ENCODE measurements around the gene NMNAT3.

DNA sequence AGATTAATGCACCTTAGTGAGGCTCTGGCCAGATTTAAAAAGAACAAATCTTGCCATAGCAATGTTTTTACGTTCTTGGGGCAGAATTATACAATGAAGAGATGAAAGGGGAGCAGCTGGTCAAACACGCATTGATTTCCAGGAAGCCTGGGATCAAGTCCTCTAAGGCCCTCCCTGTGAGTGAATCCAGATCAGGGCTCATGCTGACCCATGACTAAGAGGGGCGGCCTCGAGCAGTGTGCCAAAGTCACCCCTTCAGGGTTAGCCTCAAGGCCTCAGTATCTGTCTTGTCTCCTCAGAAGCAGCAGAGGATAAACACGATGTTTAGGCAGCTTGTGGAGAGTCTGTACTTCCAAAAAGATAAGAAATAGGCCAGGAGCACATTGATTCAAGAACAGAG is 129.0 kb downstream of the NMNAT3 start:
- TF ChIP-seq, protein P1, sequence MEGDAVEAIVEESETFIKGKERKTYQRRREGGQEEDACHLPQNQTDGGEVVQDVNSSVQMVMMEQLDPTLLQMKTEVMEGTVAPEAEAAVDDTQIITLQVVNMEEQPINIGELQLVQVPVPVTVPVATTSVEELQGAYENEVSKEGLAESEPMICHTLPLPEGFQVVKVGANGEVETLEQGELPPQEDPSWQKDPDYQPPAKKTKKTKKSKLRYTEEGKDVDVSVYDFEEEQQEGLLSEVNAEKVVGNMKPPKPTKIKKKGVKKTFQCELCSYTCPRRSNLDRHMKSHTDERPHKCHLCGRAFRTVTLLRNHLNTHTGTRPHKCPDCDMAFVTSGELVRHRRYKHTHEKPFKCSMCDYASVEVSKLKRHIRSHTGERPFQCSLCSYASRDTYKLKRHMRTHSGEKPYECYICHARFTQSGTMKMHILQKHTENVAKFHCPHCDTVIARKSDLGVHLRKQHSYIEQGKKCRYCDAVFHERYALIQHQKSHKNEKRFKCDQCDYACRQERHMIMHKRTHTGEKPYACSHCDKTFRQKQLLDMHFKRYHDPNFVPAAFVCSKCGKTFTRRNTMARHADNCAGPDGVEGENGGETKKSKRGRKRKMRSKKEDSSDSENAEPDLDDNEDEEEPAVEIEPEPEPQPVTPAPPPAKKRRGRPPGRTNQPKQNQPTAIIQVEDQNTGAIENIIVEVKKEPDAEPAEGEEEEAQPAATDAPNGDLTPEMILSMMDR (IDR thresholded peaks at IDR 0.05; ENCODE audit: borderline replicate concordance, extremely low read depth, low read length, poor library complexity, severe bottlenecking) = no peak
- no peak for TF ChIP-seq EZH2 (IDR thresholded peaks at IDR 0.05; ENCODE audit: borderline replicate concordance, low read depth, low read length, severe bottlenecking)

Measured in DND-41 (cell line).